ENCODE data around the gene COL16A1. TPM values are rescaled to one million over a fixed set of nuclear protein-coding genes. Genes with fewer than 3 reads are reported as not detected.

The COL16A1 gene
- total RNA-seq, 4 donors from 2014 or later: 67.2 to 169 (median 149) TPM

DNA sequence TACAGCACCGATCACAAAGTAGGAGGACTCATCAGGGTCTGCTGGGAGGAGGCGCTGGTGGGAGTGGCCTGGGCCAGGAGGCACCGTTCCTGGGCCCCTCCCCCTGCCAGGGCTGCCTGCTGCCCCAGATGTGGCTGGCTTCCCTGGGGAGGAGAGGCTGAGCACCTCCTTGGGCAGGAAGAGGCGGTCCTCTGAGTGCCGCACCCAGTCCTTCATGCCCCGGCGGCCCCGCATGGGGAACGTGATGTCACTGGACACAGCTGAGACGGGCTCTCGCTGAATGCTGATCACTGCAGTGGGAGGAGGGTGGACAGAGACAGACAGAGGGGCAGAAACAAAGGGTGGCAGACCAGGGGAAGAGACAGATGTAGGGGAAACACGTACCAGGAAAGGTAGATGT is 35.5 kb upstream of the COL16A1 start:
- Histone ChIP-seq H3K4me3 (no peak overlapping the region), H3K36me3 (peaks cover 0 to 15% of the 10 kb centered on the region in 2 donors), H3K4me1 (no peaks in the 10 kb centered on the region), H3K27me3 (no peaks in the 10 kb centered on the region), H3K9me3 (no peaks in the 10 kb centered on the region), H3K27ac (no peak overlapping the region)
- TF ChIP-seq, protein P1, sequence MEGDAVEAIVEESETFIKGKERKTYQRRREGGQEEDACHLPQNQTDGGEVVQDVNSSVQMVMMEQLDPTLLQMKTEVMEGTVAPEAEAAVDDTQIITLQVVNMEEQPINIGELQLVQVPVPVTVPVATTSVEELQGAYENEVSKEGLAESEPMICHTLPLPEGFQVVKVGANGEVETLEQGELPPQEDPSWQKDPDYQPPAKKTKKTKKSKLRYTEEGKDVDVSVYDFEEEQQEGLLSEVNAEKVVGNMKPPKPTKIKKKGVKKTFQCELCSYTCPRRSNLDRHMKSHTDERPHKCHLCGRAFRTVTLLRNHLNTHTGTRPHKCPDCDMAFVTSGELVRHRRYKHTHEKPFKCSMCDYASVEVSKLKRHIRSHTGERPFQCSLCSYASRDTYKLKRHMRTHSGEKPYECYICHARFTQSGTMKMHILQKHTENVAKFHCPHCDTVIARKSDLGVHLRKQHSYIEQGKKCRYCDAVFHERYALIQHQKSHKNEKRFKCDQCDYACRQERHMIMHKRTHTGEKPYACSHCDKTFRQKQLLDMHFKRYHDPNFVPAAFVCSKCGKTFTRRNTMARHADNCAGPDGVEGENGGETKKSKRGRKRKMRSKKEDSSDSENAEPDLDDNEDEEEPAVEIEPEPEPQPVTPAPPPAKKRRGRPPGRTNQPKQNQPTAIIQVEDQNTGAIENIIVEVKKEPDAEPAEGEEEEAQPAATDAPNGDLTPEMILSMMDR (IDR thresholded peaks at IDR 0.05): no peak
- no peak for TF ChIP-seq EP300 (IDR thresholded peaks at IDR 0.05)
- no peak for ATAC-seq
- WGBS, 2 donors (ENCODE audit: low coverage in 1 of 2): 30 to 60% methylated on average over 1 to 2 of the region's 12 CpGs

DNA sequence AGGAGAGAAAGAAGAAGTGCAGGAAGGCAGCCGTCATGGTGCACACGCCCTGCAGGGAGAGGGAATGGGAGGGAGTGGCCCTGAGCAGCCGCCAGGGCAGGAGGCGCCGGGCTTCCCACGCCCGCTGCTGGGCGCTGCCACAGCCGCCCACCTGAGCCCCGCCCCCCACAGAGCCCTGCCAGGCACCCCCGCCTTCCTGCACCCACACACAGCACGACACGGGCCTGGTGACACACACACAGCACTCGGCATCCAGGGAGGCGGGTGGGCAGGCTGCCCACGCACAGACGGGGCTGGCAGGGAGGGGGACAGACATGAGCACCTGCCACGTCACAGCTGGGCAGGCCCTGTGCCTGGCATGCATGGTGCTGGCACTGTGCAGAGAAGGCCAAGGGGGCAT is 32.9 kb upstream of the COL16A1 start:
- H3K27me3 ChIP-seq: no peaks in the 10 kb centered on the region
- no CpG with 5 or more reads among the region's 18 CpGs for WGBS, 2 donors (ENCODE audit: low coverage in 1 of 2)
- H3K36me3 ChIP-seq: peaks cover 0 to 15% of the 10 kb centered on the region in 2 donors
- no peaks in the 10 kb centered on the region for H3K4me1 ChIP-seq
- ATAC-seq: no peak
- no peaks in the 10 kb centered on the region for H3K9me3 ChIP-seq
- no peak overlapping the region for H3K4me3 ChIP-seq
- H3K27ac ChIP-seq: no peak overlapping the region
- TF ChIP-seq EP300 (IDR thresholded peaks at IDR 0.05): no peak
- no peak for TF ChIP-seq POLR2AphosphoS5 (IDR thresholded peaks at IDR 0.05)
- TF ChIP-seq POLR2A (IDR thresholded peaks at IDR 0.05): no peak
- TF ChIP-seq, protein P1 (IDR thresholded peaks at IDR 0.05): no peak

DNA sequence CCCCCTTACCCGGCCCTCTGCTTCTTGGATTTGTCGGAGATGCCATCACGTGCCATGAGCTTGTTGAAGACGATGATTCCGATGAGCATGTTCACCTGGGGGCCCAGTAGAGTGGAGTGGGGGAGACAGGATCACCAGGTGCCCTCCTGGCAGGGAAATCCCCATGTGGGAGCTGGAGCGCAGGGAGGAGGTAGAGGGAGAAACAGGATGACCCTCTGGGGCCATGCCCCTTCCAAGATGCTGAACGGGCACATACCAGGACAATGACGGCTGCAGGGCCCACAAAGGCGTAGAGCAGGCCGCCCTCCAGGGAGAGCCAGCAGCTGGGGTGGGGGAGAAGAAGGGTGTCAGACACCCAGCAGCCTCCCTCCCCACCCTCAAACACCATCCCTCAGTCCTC is 31.8 kb upstream of the COL16A1 start:
- WGBS, 2 donors (ENCODE audit: low coverage in 1 of 2): 89 to 92% methylated on average over 2 to 3 of the region's 10 CpGs

DNA sequence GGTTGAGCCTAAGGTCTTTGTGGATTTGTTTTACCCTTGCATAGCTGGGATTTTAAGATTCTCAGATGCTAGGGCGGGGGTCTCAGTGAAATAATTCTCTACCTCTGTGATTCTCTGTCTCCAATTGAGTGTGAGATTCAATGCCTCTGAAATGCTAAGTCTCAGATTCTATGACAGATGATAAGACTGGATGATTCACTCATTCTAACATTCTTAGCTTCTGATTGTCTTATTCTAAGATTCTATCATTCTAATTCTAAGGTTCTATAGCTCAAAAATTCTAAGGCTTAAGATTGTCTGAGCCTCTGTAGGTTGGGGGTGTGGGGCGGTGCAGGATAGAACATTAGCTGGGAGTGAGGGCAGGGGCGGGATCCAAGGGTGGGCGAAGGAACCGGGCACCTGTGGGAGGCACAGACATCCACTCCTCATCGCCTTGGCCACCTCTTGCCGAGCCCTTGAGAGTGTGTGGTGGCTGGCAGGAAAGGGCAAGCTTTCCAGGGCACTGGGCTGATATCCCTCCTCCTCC is 30.8 kb upstream of the COL16A1 start:
- ATAC-seq: no peak
- TF ChIP-seq POLR2AphosphoS5 (IDR thresholded peaks at IDR 0.05) (no peak), EP300 (IDR thresholded peaks at IDR 0.05) (no peak), POLR2A (IDR thresholded peaks at IDR 0.05) (no peak)
- TF ChIP-seq, protein P1 (IDR thresholded peaks at IDR 0.05): no peak
- whole genome bisulfite sequencing, 2 donors (ENCODE audit: low coverage in 1 of 2): 86 to 100% methylated on average over 1 of the region's 7 CpGs

More for the DNA sequence above, 31.8 kb upstream of the COL16A1 start:
- Histone ChIP-seq H3K27me3 (no peaks in the 10 kb centered on the region), H3K4me1 (no peaks in the 10 kb centered on the region), H3K27ac (no peak overlapping the region), H3K36me3 (peaks cover 0 to 15% of the 10 kb centered on the region in 2 donors), H3K4me3 (no peak overlapping the region), H3K9me3 (no peaks in the 10 kb centered on the region)
- TF ChIP-seq EP300 (IDR thresholded peaks at IDR 0.05): no peak
- TF ChIP-seq, protein P1 (IDR thresholded peaks at IDR 0.05): no peak
- ATAC-seq: no peak

DNA sequence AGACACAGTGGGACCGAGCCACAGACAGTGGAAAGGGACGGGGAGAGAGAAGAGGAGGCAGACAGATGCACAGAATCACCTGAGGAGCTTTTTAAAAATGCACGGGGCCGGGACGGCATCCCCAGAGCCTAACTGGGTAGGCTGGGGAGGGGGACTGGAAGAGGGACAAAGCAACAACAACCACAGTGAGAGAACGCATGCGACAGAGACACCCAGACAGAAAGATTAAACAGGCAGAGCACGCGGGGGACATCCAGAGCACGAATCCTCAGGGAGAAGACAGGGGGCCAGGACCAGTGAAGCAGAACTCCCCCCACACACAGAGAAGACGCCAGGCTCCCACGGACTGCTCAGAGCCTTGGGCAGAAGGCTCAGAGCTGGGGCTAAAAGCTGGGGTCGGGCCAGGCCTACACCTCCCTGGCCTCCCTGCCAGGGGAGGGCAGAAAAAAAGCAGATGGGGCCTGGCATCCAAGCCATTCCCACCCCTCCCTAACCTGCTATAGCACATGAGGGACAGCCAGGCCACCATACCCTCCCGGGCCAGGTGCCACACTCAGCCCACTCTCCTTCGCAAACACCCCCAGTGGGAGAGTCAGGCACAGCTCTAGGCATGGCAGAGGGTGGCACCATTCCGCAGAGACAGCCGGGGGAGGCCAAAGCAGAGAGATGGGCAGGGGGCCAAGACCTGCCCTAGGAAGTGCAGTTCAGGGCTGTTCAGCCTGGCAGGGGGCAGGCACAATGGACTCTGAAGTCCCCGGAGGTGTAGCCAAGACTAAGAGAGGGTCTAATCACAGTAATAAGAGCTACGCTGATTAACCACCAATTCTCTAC is 29.8 kb upstream of the COL16A1 start:
- WGBS, 2 donors (ENCODE audit: low coverage in 1 of 2): 73 to 76% methylated on average over 14 of the region's 19 CpGs
- Histone ChIP-seq H3K27ac (no peak overlapping the region), H3K4me1 (no peaks in the 10 kb centered on the region), H3K36me3 (peaks cover 0 to 13% of the 10 kb centered on the region in 2 donors), H3K27me3 (no peaks in the 10 kb centered on the region), H3K4me3 (no peak overlapping the region), H3K9me3 (no peaks in the 10 kb centered on the region)
- TF ChIP-seq EP300 (IDR thresholded peaks at IDR 0.05) (no peak), POLR2AphosphoS5 (IDR thresholded peaks at IDR 0.05) (no peak), POLR2A (IDR thresholded peaks at IDR 0.05) (no peak)
- TF ChIP-seq, protein P1 (IDR thresholded peaks at IDR 0.05): no peak
- ATAC-seq: no peak

More for the DNA sequence above, 30.8 kb upstream of the COL16A1 start:
- Histone ChIP-seq H3K4me1 (no peaks in the 10 kb centered on the region), H3K9me3 (no peaks in the 10 kb centered on the region), H3K27me3 (no peaks in the 10 kb centered on the region), H3K36me3 (peaks cover 0 to 15% of the 10 kb centered on the region in 2 donors), H3K27ac (no peak overlapping the region), H3K4me3 (no peak overlapping the region)
